Measurements from ENCODE around the gene GDF15.

Gene GDF15

GRCh38 chr19:18420930-18421329 lies 35.0 kb downstream of the GDF15 start:
- POLR2A ChIA-PET, result interaction anchor here (1.2 to 1.9 kb wide), 3 partner anchors 13 to 139 kb away, joined by 3 to 5 read pairs (median 4); partner anchors contain the start of gene JUND
- DNase-seq (ENCODE audit: extremely low spot score), result no peak
- CTCF ChIA-PET, result interaction anchor here (0.7 kb wide), 1 partner anchor 166 kb away, joined by 3 read pairs; no protein-coding TSS in a partner anchor
- TF ChIP-seq ELF4 (IDR thresholded peaks at IDR 0.05) (no peak), ARNT (IDR thresholded peaks at IDR 0.05) (no peak), FOXA1 (IDR thresholded peaks at IDR 0.05) (no peak), SP1 (IDR thresholded peaks at IDR 0.05) (no peak), CTBP1 (IDR thresholded peaks at IDR 0.05; ENCODE audit: borderline replicate concordance) (no peak), TARDBP (IDR thresholded peaks at IDR 0.05) (no peak), LEF1 (IDR thresholded peaks at IDR 0.05; ENCODE audit: borderline replicate concordance) (no peak), ZNF384 (IDR thresholded peaks at IDR 0.05) (no peak), FOXK2 (IDR thresholded peaks at IDR 0.05) (no peak), NFRKB (IDR thresholded peaks at IDR 0.05) (no peak), BHLHE40 (IDR thresholded peaks at IDR 0.05; ENCODE audit: borderline replicate concordance) (no peak), FOXM1 (IDR thresholded peaks at IDR 0.05; ENCODE audit: borderline replicate concordance) (no peak), SUZ12 (IDR thresholded peaks at IDR 0.05) (no peak), L3MBTL2 (conservative IDR thresholded peaks at IDR 0.05) (no peak)

- ChIA-PET POLR2A (interaction anchor here (1.2 to 1.9 kb wide), 3 partner anchors 13 to 140 kb away, joined by 3 to 5 read pairs (median 4); partner anchors contain the start of gene JUND), CTCF (interaction anchor here (0.7 kb wide), 1 partner anchor 165 kb away, joined by 3 read pairs; no protein-coding TSS in a partner anchor)
- TF ChIP-seq FOXK2 (IDR thresholded peaks at IDR 0.05) (no peak), ELF4 (IDR thresholded peaks at IDR 0.05) (no peak), HDGF (IDR thresholded peaks at IDR 0.05; ENCODE audit: borderline replicate concordance) (no peak), FOXA1 (IDR thresholded peaks at IDR 0.05) (no peak), TARDBP (IDR thresholded peaks at IDR 0.05) (no peak), FOXM1 (IDR thresholded peaks at IDR 0.05; ENCODE audit: borderline replicate concordance) (no peak), NFRKB (IDR thresholded peaks at IDR 0.05) (no peak), L3MBTL2 (conservative IDR thresholded peaks at IDR 0.05) (no peak), SP1 (IDR thresholded peaks at IDR 0.05) (no peak), CTBP1 (IDR thresholded peaks at IDR 0.05; ENCODE audit: borderline replicate concordance) (no peak), ARNT (IDR thresholded peaks at IDR 0.05) (no peak), LEF1 (IDR thresholded peaks at IDR 0.05; ENCODE audit: borderline replicate concordance) (no peak), ZNF384 (IDR thresholded peaks at IDR 0.05) (no peak), BHLHE40 (IDR thresholded peaks at IDR 0.05; ENCODE audit: borderline replicate concordance) (no peak), PKNOX1 (IDR thresholded peaks at IDR 0.05) (no peak), SUZ12 (IDR thresholded peaks at IDR 0.05) (no peak)
- no peak for DNase-seq (ENCODE audit: extremely low spot score)
These were observed 35.5 kb downstream of the GDF15 start for GRCh38 chr19:18421371-18421959.

- TF ChIP-seq FOXK2 (IDR thresholded peaks at IDR 0.05), result no peak
- no peak for TF ChIP-seq BHLHE40 (IDR thresholded peaks at IDR 0.05; ENCODE audit: borderline replicate concordance)
- TF ChIP-seq FOXA1 (IDR thresholded peaks at IDR 0.05), result no peak
- TF ChIP-seq L3MBTL2 (conservative IDR thresholded peaks at IDR 0.05), result no peak
- no peak for TF ChIP-seq FOXM1 (IDR thresholded peaks at IDR 0.05; ENCODE audit: borderline replicate concordance)
- no peak for TF ChIP-seq SP1 (IDR thresholded peaks at IDR 0.05)
- no peak for TF ChIP-seq LEF1 (IDR thresholded peaks at IDR 0.05; ENCODE audit: borderline replicate concordance)
- no peak for TF ChIP-seq ELF4 (IDR thresholded peaks at IDR 0.05)
- TF ChIP-seq ARNT (IDR thresholded peaks at IDR 0.05), result no peak
- no peak for TF ChIP-seq PKNOX1 (IDR thresholded peaks at IDR 0.05)
- TF ChIP-seq ZNF384 (IDR thresholded peaks at IDR 0.05), result no peak
- TF ChIP-seq CTBP1 (IDR thresholded peaks at IDR 0.05; ENCODE audit: borderline replicate concordance), result no peak
- no peak for TF ChIP-seq NFRKB (IDR thresholded peaks at IDR 0.05)
- TF ChIP-seq TARDBP (IDR thresholded peaks at IDR 0.05), result no peak
- no peak for TF ChIP-seq HDGF (IDR thresholded peaks at IDR 0.05; ENCODE audit: borderline replicate concordance)
- no peak for DNase-seq (ENCODE audit: extremely low spot score)
- CTCF ChIA-PET, result no interaction called here
- POLR2A ChIA-PET, result interaction anchor here (0.7 to 1.5 kb wide), 4 partner anchors 9 to 141 kb away, joined by 3 to 4 read pairs (median 4); partner anchors contain the start of gene JUND
These were observed 36.7 kb downstream of the GDF15 start for GRCh38 chr19:18422530-18423191.

- no peak for TF ChIP-seq L3MBTL2 (conservative IDR thresholded peaks at IDR 0.05)
- TF ChIP-seq BHLHE40 (IDR thresholded peaks at IDR 0.05; ENCODE audit: borderline replicate concordance), result no peak
- TF ChIP-seq HDGF (IDR thresholded peaks at IDR 0.05; ENCODE audit: borderline replicate concordance), result no peak
- TF ChIP-seq SUZ12 (IDR thresholded peaks at IDR 0.05), result no peak
- TF ChIP-seq ELF4 (IDR thresholded peaks at IDR 0.05), result no peak
- no peak for TF ChIP-seq SP1 (IDR thresholded peaks at IDR 0.05)
- TF ChIP-seq CTBP1 (IDR thresholded peaks at IDR 0.05; ENCODE audit: borderline replicate concordance), result no peak
- no peak for TF ChIP-seq FOXM1 (IDR thresholded peaks at IDR 0.05; ENCODE audit: borderline replicate concordance)
- no peak for TF ChIP-seq TARDBP (IDR thresholded peaks at IDR 0.05)
- no peak for TF ChIP-seq LEF1 (IDR thresholded peaks at IDR 0.05; ENCODE audit: borderline replicate concordance)
- no peak for TF ChIP-seq ZNF384 (IDR thresholded peaks at IDR 0.05)
- TF ChIP-seq FOXK2 (IDR thresholded peaks at IDR 0.05), result no peak
- no peak for TF ChIP-seq ARNT (IDR thresholded peaks at IDR 0.05)
- TF ChIP-seq NFRKB (IDR thresholded peaks at IDR 0.05), result no peak
- no peak for TF ChIP-seq FOXA1 (IDR thresholded peaks at IDR 0.05)
- no peak for TF ChIP-seq PKNOX1 (IDR thresholded peaks at IDR 0.05)
- CTCF ChIA-PET, result no interaction called here
- POLR2A ChIA-PET, result interaction anchor here (0.7 to 1.5 kb wide), 3 partner anchors 8 to 142 kb away, joined by 3 to 4 read pairs (median 4); partner anchors contain the start of gene JUND
- DNase-seq (ENCODE audit: extremely low spot score), result no peak
These were observed 37.5 kb downstream of the GDF15 start for GRCh38 chr19:18423258-18424020.
